WTC11 (cell line): ENCODE data around the gene KRTAP4-1. TPM values are rescaled to one million over a fixed set of nuclear protein-coding genes. Genes with fewer than 3 reads are reported as not detected.
"Not testable (repeated sequence)": the region's sequence is repeated elsewhere in the genome, so short reads cannot be mapped to it uniquely, and the experiment has no call there.

Source experiments
- ATAC-seq: fragments of 200-7000 bp; cut with Tn5 transposase; 2 replicates; pipeline ENCODE4 v1.10.0; 2021; ENCODE audit warnings: mild to moderate bottlenecking, moderate library complexity
- CTCF ChIA-PET: fragments of 300-600 bp; sonication (Branson Sonifier 250); formaldehyde crosslinking; loops from one replicate; lab custom pipeline; 2021; ENCODE audit warnings: antibody characterized with exemption; lab: Charles Lee
- POLR2A ChIA-PET: fragments of 350-600 bp; sonication (Branson Sonifier 250); formaldehyde crosslinking; loops from one replicate; lab custom pipeline; 2021; ENCODE audit warnings: antibody characterized with exemption; lab: Charles Lee
- DNase-seq: peaks from one replicate; pipeline ENCODE4 v3.0.0; 2021; ENCODE audit warnings: low spot score
- H3K27ac Mint-ChIP-seq: 2 replicates; pipeline ENCODE4 v1.8.0; 2021; ENCODE audit warnings: mixed read lengths
- H3K27me3 Mint-ChIP-seq: 2 replicates; pipeline ENCODE4 v1.8.0; 2021; ENCODE audit warnings: low read depth, mild to moderate bottlenecking, moderate library complexity, mixed read lengths
- H3K36me3 Mint-ChIP-seq: 2 replicates; pipeline ENCODE4 v1.8.0; 2021; ENCODE audit warnings: mixed read lengths
- H3K4me1 Mint-ChIP-seq: 2 replicates; pipeline ENCODE4 v1.8.0; 2022; ENCODE audit warnings: mixed read lengths
- H3K4me3 Mint-ChIP-seq: 2 replicates; pipeline ENCODE4 v1.8.0; 2021; ENCODE audit warnings: mild to moderate bottlenecking, moderate library complexity, mixed read lengths
- H3K9me3 Mint-ChIP-seq: 2 replicates; pipeline ENCODE4 v1.8.0; 2021; ENCODE audit warnings: mixed read lengths
- AR ChIP-seq: fragments of 250-450 bp; sonication (Bioruptor Pico); IDR thresholded peaks from 2 replicates; pipeline ENCODE4 v1.9.0; 2021; ENCODE audit warnings: mild to moderate bottlenecking
- GTF2I ChIP-seq: fragments of 250-450 bp; sonication (Bioruptor Pico); conservative IDR thresholded peaks from 2 replicates; pipeline ENCODE4 v1.4.0; 2021; ENCODE audit warnings: mild to moderate bottlenecking
- HMGA2 ChIP-seq: fragments of 250-450 bp; sonication (Bioruptor Pico); IDR thresholded peaks from 2 replicates; pipeline ENCODE4 v1.4.0; 2021; ENCODE audit warnings: mild to moderate bottlenecking, moderate library complexity
- JUN ChIP-seq: sonication (generic); formaldehyde crosslinking; IDR thresholded peaks from 2 replicates; pipeline ENCODE4 v1.8.0; 2023; ENCODE audit warnings: mild to moderate bottlenecking, missing genetic modification reagents
- NFATC4 ChIP-seq: fragments of 250-450 bp; sonication (Bioruptor Pico); IDR thresholded peaks from 2 replicates; pipeline ENCODE4 v1.9.0; 2021; ENCODE audit warnings: mild to moderate bottlenecking
- NR1H2 ChIP-seq: sonication (generic); formaldehyde crosslinking; IDR thresholded peaks from 2 replicates; pipeline ENCODE4 v1.9.0; 2021; ENCODE audit warnings: mild to moderate bottlenecking, moderate library complexity, missing genetic modification reagents
- NR2C2 ChIP-seq: sonication (generic); formaldehyde crosslinking; IDR thresholded peaks from 2 replicates; pipeline ENCODE4 v1.8.0; 2022; ENCODE audit warnings: mild to moderate bottlenecking, missing genetic modification reagents
- SOX15 ChIP-seq: fragments of 250-450 bp; sonication (Bioruptor Pico); IDR thresholded peaks from 2 replicates; pipeline ENCODE4 v1.9.0; 2021; ENCODE audit warnings: mild to moderate bottlenecking
- SP1 ChIP-seq: sonication (generic); formaldehyde crosslinking; conservative IDR thresholded peaks from 2 replicates; pipeline ENCODE4 v1.8.1; 2022; ENCODE audit warnings: missing genetic modification reagents
- TCF7 ChIP-seq: sonication (generic); formaldehyde crosslinking; IDR thresholded peaks from 2 replicates; pipeline ENCODE4 v1.8.0; 2022; ENCODE audit warnings: mild to moderate bottlenecking, low read depth, missing genetic modification reagents, moderate library complexity
- USF2 ChIP-seq: sonication (generic); formaldehyde crosslinking; IDR thresholded peaks from 2 replicates; pipeline ENCODE4 v1.8.1; 2023; ENCODE audit warnings: mild to moderate bottlenecking, missing genetic modification reagents, moderate library complexity
- ZNF263 ChIP-seq: sonication (generic); formaldehyde crosslinking; IDR thresholded peaks from 2 replicates; pipeline ENCODE4 v1.8.1; 2022; ENCODE audit warnings: low read depth, mild to moderate bottlenecking, moderate library complexity, missing genetic modification reagents
- ZNF423 ChIP-seq: fragments of 250-450 bp; sonication (Bioruptor Pico); IDR thresholded peaks from 2 replicates; pipeline ENCODE4 v2.1.2; 2022; ENCODE audit warnings: mild to moderate bottlenecking, moderate library complexity
- total RNA-seq: library from RNA; stranded (reverse); gene quantifications from 3 replicates; pipeline ENCODE4 v1.2.3, GENCODE V29; 2021
- TF ChIP-seq, protein P1 (sequence below): sonication (generic); formaldehyde crosslinking; conservative IDR thresholded peaks from 2 replicates; pipeline ENCODE4 v1.8.1; 2022; ENCODE audit warnings: mild to moderate bottlenecking, missing genetic modification reagents
- TF ChIP-seq, protein P2 (sequence below): sonication (generic); formaldehyde crosslinking; IDR thresholded peaks from 2 replicates; pipeline ENCODE4 v1.8.0; 2023; ENCODE audit warnings: mild to moderate bottlenecking, missing genetic modification reagents
- TF ChIP-seq, protein P3 (sequence below): fragments of 200-600 bp; IDR thresholded peaks from 2 replicates; pipeline ENCODE4 v1.8.0; 2022; ENCODE audit warnings: antibody characterized with exemption
- TF ChIP-seq, protein P4 (sequence below): sonication (generic); formaldehyde crosslinking; IDR thresholded peaks from 2 replicates; pipeline ENCODE4 v1.8.1; 2022; ENCODE audit warnings: mild to moderate bottlenecking, missing genetic modification reagents, moderate library complexity, borderline replicate concordance

KRTAP4-1 gene
- total RNA-seq, 1 experiment from 2014 or later: not detected

DNA sequence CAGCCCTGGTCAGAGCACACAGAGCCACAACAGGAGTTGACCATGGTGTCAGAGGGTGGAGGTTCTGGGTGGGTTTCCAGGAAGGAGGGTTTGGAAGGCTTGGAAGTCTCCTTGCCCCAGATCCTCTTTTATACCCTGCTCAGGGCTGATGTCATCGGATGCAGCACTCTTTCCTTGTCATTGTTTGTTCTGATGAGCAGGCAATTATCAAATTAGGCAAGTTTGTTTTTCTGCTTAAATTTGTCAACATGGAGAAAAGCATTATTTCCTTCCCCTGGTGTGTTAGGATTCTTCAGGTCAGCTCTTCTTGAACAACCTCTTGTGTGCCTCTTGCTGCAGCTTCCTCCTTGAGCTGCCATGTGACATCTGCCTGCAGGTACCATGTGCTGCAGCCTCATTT is 24.1 kb downstream of the KRTAP4-1 start, which contains the start of gene KRTAP4-4 (continued):
- TF ChIP-seq, protein P1, sequence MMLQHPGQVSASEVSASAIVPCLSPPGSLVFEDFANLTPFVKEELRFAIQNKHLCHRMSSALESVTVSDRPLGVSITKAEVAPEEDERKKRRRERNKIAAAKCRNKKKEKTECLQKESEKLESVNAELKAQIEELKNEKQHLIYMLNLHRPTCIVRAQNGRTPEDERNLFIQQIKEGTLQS: no peak

DNA sequence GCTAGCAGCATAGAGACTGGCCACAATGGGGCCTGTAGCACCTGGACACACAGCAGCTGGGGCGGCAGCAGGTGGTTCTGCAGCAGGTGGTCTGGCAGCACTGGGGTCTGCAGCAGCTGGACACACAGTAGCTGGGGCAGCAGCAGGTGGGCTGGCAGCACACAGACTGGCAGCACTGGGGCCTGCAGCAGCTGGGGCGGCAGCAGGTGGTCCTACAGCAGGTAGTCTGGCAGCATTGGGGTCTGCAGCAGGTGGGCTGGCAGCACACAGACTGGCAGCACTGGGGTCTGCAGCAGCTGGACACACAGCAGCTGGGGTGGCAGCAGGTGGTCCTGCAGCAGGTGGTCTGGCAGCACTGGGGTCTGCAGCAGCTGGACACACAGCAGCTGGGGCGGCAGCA is 24.5 kb downstream of the KRTAP4-1 start:
- H3K36me3 Mint-ChIP-seq, POLR2A ChIA-PET, CTCF ChIA-PET, H3K9me3 Mint-ChIP-seq, ATAC-seq, DNase-seq, H3K4me3 Mint-ChIP-seq, H3K27me3 Mint-ChIP-seq, H3K4me1 Mint-ChIP-seq, H3K27ac Mint-ChIP-seq: not testable (repeated sequence)
- TF ChIP-seq ZNF423 (CRISPR knock-in tag): peak; percentile 58; the same call in 1 of the 2 replicates

DNA sequence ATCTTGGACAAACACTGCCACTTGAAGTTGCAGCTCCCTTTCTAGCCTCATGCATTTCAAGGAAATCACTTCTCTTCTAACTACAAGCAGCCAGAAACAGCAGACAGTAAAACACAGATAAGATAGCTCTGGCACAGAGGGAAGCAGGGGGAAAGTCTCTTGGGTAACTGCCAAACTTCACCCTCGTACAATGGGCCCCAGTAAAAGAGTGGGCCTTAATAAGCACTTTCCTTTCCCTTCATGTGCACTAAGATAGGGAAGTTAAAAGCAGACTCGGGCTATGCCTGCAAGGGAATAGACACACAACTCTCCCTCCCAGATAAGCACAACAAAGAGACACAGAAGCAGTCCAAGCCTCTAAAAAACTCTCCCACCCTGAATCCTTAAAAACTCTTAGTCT is 30.9 kb downstream of the KRTAP4-1 start:
- Mint-ChIP-seq H3K9me3 (peaks cover 14% of the 10 kb centered on the region), H3K4me3 (no peak overlapping the region), H3K27ac (no peak overlapping the region), H3K36me3 (no peaks in the 10 kb centered on the region), H3K27me3 (no peaks in the 10 kb centered on the region; the same call in 1 of the 2 replicates), H3K4me1 (peaks cover 3% of the 10 kb centered on the region; the same call in 1 of the 2 replicates)
- TF ChIP-seq USF2: no peak
- TF ChIP-seq NR2C2: no peak
- no peak for TF ChIP-seq AR (CRISPR knock-in tag)
- TF ChIP-seq HMGA2 (CRISPR knock-in tag): no peak
- no peak for TF ChIP-seq JUN (CRISPR knock-in tag)
- no peak for TF ChIP-seq NR1H2 (CRISPR knock-in tag)
- no peak for TF ChIP-seq GTF2I (CRISPR knock-in tag)
- no peak for TF ChIP-seq TCF7 (CRISPR knock-in tag)
- no peak for TF ChIP-seq ZNF263 (CRISPR knock-in tag)
- no peak for TF ChIP-seq SP1 (CRISPR knock-in tag)
- TF ChIP-seq, protein P2, sequence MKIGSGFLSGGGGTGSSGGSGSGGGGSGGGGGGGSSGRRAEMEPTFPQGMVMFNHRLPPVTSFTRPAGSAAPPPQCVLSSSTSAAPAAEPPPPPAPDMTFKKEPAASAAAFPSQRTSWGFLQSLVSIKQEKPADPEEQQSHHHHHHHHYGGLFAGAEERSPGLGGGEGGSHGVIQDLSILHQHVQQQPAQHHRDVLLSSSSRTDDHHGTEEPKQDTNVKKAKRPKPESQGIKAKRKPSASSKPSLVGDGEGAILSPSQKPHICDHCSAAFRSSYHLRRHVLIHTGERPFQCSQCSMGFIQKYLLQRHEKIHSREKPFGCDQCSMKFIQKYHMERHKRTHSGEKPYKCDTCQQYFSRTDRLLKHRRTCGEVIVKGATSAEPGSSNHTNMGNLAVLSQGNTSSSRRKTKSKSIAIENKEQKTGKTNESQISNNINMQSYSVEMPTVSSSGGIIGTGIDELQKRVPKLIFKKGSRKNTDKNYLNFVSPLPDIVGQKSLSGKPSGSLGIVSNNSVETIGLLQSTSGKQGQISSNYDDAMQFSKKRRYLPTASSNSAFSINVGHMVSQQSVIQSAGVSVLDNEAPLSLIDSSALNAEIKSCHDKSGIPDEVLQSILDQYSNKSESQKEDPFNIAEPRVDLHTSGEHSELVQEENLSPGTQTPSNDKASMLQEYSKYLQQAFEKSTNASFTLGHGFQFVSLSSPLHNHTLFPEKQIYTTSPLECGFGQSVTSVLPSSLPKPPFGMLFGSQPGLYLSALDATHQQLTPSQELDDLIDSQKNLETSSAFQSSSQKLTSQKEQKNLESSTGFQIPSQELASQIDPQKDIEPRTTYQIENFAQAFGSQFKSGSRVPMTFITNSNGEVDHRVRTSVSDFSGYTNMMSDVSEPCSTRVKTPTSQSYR (CRISPR knock-in tag): no peak
- TF ChIP-seq, protein P3, sequence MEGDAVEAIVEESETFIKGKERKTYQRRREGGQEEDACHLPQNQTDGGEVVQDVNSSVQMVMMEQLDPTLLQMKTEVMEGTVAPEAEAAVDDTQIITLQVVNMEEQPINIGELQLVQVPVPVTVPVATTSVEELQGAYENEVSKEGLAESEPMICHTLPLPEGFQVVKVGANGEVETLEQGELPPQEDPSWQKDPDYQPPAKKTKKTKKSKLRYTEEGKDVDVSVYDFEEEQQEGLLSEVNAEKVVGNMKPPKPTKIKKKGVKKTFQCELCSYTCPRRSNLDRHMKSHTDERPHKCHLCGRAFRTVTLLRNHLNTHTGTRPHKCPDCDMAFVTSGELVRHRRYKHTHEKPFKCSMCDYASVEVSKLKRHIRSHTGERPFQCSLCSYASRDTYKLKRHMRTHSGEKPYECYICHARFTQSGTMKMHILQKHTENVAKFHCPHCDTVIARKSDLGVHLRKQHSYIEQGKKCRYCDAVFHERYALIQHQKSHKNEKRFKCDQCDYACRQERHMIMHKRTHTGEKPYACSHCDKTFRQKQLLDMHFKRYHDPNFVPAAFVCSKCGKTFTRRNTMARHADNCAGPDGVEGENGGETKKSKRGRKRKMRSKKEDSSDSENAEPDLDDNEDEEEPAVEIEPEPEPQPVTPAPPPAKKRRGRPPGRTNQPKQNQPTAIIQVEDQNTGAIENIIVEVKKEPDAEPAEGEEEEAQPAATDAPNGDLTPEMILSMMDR: no peak
- TF ChIP-seq SOX15: no peak
- TF ChIP-seq, protein P4, sequence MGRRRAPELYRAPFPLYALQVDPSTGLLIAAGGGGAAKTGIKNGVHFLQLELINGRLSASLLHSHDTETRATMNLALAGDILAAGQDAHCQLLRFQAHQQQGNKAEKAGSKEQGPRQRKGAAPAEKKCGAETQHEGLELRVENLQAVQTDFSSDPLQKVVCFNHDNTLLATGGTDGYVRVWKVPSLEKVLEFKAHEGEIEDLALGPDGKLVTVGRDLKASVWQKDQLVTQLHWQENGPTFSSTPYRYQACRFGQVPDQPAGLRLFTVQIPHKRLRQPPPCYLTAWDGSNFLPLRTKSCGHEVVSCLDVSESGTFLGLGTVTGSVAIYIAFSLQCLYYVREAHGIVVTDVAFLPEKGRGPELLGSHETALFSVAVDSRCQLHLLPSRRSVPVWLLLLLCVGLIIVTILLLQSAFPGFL (CRISPR knock-in tag): no peak
- no peak for TF ChIP-seq NFATC4 (CRISPR knock-in tag)
- ChIA-PET POLR2A (no interaction called here), CTCF (no interaction called here)
- ATAC-seq: no peak
- DNase-seq: no peak
